Heart left ventricle (tissue), 13 donors: ENCODE measurements around the gene MAPK1IP1L.

Source experiments
- POLR2A ChIP-seq, 2 donors: fragments of 450-650 bp; IDR thresholded peaks; one replicate each; pipeline ENCODE4 v1.6.1; 2017; ENCODE audit warnings: antibody characterized with exemption in 2 of 2, mild to moderate bottlenecking in 2 of 2, moderate library complexity in 2 of 2
- TF ChIP-seq, protein P1 (sequence below), 12 donors: fragments of 200-600 bp; sonication (generic) in 4 of 12; IDR thresholded peaks; one replicate each; pipeline versions ENCODE4 v1.5.0 to v1.8.0; 2018 to 2022; ENCODE audit warnings: antibody characterized with exemption in 12 of 12, mild to moderate bottlenecking in 5 of 12
- donor health status: ischemic (EF 13 %, LVEDD 7.1; RV severe dilation, severe dysfunction).
- donor health status: DM: no; HTN: yes; CAD: no.
- donor health status: DM: no; HTN: no; CAD: no.
- donor health status: ischemic (EF 25% LVEDD 6.9; RV normal size, moderate dysfunction).
- donor health status: ischemic (EF 25% LVEDD 5.7; RV mildly dilated, moderate dysfunction).
- donor health status: ischemic (EF 35%, LVEDD 5.7; RV mildly dilated, moderate dysfunction).
- donor health status: nonischemic (EF 11% LVEDD 7.7; RV severe dilation, severe dysfunction).
- donor health status: DM: yes; HTN: yes; CAD: no.
- donor health status: PGD.
- donor health status: ischemic (EF 29% LVEDD 5.4; RV normal size, mild dysfunction).
- donor health status: nonischemic (EF 23%, LVEDD 6.1; RV moderate dilation, normal function).

DNA sequence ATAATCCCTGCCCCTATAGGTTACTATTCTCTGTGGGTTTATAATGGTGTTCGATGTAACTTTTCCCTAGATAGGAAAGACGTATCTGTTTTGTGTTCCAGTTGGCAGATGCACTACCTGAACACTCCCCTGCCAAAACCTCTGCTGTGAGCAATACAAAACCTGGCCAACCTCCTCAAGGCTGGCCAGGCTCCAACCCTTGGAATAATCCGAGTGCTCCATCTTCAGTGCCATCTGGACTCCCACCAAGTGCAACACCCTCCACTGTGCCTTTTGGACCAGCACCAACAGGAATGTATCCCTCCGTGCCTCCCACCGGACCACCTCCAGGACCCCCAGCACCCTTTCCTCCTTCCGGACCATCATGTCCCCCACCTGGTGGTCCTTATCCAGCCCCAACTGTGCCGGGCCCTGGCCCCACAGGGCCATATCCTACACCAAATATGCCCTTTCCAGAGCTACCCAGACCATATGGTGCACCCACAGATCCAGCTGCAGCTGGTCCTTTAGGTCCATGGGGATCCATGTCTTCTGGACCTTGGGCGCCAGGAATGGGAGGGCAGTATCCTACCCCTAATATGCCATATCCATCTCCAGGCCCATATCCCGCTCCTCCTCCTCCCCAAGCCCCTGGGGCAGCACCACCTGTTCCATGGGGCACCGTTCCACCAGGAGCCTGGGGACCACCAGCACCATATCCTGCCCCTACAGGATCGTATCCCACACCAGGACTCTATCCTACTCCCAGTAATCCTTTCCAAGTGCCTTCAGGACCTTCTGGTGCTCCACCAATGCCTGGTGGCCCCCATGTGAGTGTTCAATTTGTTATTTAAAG is 11.3 kb downstream of the MAPK1IP1L start:
- TF ChIP-seq, protein P1, sequence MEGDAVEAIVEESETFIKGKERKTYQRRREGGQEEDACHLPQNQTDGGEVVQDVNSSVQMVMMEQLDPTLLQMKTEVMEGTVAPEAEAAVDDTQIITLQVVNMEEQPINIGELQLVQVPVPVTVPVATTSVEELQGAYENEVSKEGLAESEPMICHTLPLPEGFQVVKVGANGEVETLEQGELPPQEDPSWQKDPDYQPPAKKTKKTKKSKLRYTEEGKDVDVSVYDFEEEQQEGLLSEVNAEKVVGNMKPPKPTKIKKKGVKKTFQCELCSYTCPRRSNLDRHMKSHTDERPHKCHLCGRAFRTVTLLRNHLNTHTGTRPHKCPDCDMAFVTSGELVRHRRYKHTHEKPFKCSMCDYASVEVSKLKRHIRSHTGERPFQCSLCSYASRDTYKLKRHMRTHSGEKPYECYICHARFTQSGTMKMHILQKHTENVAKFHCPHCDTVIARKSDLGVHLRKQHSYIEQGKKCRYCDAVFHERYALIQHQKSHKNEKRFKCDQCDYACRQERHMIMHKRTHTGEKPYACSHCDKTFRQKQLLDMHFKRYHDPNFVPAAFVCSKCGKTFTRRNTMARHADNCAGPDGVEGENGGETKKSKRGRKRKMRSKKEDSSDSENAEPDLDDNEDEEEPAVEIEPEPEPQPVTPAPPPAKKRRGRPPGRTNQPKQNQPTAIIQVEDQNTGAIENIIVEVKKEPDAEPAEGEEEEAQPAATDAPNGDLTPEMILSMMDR (IDR thresholded peaks at IDR 0.05): no peak
- TF ChIP-seq POLR2A (IDR thresholded peaks at IDR 0.05): no peak
